Uterus (tissue), 4 donors: ENCODE data around the gene SMOC2. TPM values are rescaled to one million over a fixed set of nuclear protein-coding genes. Genes with fewer than 3 reads are reported as not detected.

Source experiments
- DNase-seq, 2 donors: peaks; one replicate each; pipeline ENCODE4 v3.0.0-alpha.2; 2019 to 2020
- H3K27ac ChIP-seq, 2 donors: fragments of 200-600 bp; sonication (generic); 1 replicate in 1 of 2; 2 replicates in 1 of 2; pipeline ENCODE4 v1.5.1; 2016 to 2018
- H3K27me3 ChIP-seq, 2 donors: fragments of 200-600 bp; sonication (generic); one replicate each; pipeline ENCODE4 v1.5.1; 2018 to 2019; ENCODE audit warnings: control low read depth in 1 of 2
- H3K36me3 ChIP-seq, 2 donors: fragments of 200-600 bp; sonication (generic); one replicate each; pipeline ENCODE4 v1.5.1; 2019; ENCODE audit warnings: control low read depth in 1 of 2
- H3K4me1 ChIP-seq, 2 donors: fragments of 200-600 bp; sonication (generic); one replicate each; pipeline ENCODE4 v1.5.1; 2018 to 2019; ENCODE audit warnings: control low read depth in 1 of 2
- H3K4me3 ChIP-seq, 2 donors: fragments of 200-600 bp; sonication (generic); 1 replicate in 1 of 2; 2 replicates in 1 of 2; pipeline ENCODE4 v1.5.1; 2018 to 2019; ENCODE audit warnings: mild to moderate bottlenecking in 1 of 2
- H3K9me3 ChIP-seq, 2 donors: fragments of 200-600 bp; sonication (generic); one replicate each; pipeline ENCODE4 v1.5.1; 2019; ENCODE audit warnings: control low read depth in 1 of 2
- CTCF ChIP-seq, 4 experiments: fragments of 200-600 bp in 2 of 4; fragments of 450-650 bp in 2 of 4; sonication (generic) in 2 of 4; IDR thresholded peaks; one replicate each; pipeline ENCODE4 v1.5.1; 2016 to 2019; ENCODE audit warnings: antibody characterized with exemption in 4 of 4, mild to moderate bottlenecking in 2 of 4, moderate library complexity in 1 of 4
- POLR2A ChIP-seq, 2 donors: fragments of 450-650 bp; IDR thresholded peaks; one replicate each; pipeline ENCODE4 v1.6.1; 2016; ENCODE audit warnings: antibody characterized with exemption in 2 of 2, mild to moderate bottlenecking in 1 of 2, moderate library complexity in 1 of 2
- intact Hi-C: fragments of 100-400 bp; cut with DNase I; formaldehyde crosslinking; loops from one replicate; pipeline ENCODE4 v1.15.1; 2023; ENCODE audit warnings: low total_unique reads
- total RNA-seq, 4 donors: library from RNA; depleted of rRNA in 3 of 4; stranded (reverse); fragments of >200 nt in 3 of 4; gene quantifications; one replicate each; pipeline versions ENCODE4 v1.1.0 to v1.2.4, GENCODE V29; 2014 to 2023
- donor health status: DM: yes; HTN: yes; CAD: no.

Gene SMOC2
- total RNA-seq, 4 donors from 2014 or later = 98.2 to 139 (median 121) TPM

GRCh38 chr6:168456907-168457652, 16.1 kb downstream of the SMOC2 start:
- no peak for TF ChIP-seq CTCF (IDR thresholded peaks at IDR 0.05)
- TF ChIP-seq POLR2A (IDR thresholded peaks at IDR 0.05) = no peak
- no peaks in the 10 kb centered on the region for H3K27me3 ChIP-seq

GRCh38 chr6:168457653-168457934, 16.6 kb downstream of the SMOC2 start:
- TF ChIP-seq POLR2A (IDR thresholded peaks at IDR 0.05) (no peak), CTCF (IDR thresholded peaks at IDR 0.05) (no peak)
- H3K27me3 ChIP-seq = no peaks in the 10 kb centered on the region
- no peaks in the 10 kb centered on the region for H3K36me3 ChIP-seq
- H3K9me3 ChIP-seq = no peaks in the 10 kb centered on the region
- no peak for DNase-seq
- intact Hi-C loops = no loop called here
- H3K4me3 ChIP-seq = no peak overlapping the region
- H3K4me1 ChIP-seq = no peaks in the 10 kb centered on the region
- H3K27ac ChIP-seq = peak overlapping the region in 1 of 2 donors; percentile 11

More at GRCh38 chr6:168456907-168457652, 16.1 kb downstream of the SMOC2 start:
- peak overlapping the region in 1 of 2 donors; percentile 15 for H3K27ac ChIP-seq
- intact Hi-C loops = no loop called here
- DNase-seq = no peak
- H3K9me3 ChIP-seq = no peaks in the 10 kb centered on the region
- no peaks in the 10 kb centered on the region for H3K36me3 ChIP-seq
- H3K4me3 ChIP-seq = no peak overlapping the region
- H3K4me1 ChIP-seq = no peaks in the 10 kb centered on the region

- Histone ChIP-seq H3K36me3 (no peaks in the 10 kb centered on the region), H3K4me3 (no peak overlapping the region), H3K27ac (peak overlapping the region in 1 of 2 donors; percentile 11), H3K27me3 (no peaks in the 10 kb centered on the region), H3K9me3 (no peaks in the 10 kb centered on the region), H3K4me1 (no peaks in the 10 kb centered on the region)
- intact Hi-C loops = no loop called here
- no peak for DNase-seq
- no peak for TF ChIP-seq POLR2A (IDR thresholded peaks at IDR 0.05)
- no peak for TF ChIP-seq CTCF (IDR thresholded peaks at IDR 0.05)
These were observed 17.1 kb downstream of the SMOC2 start for GRCh38 chr6:168458101-168458500.

- Histone ChIP-seq H3K9me3 (no peaks in the 10 kb centered on the region), H3K4me3 (no peak overlapping the region), H3K36me3 (no peaks in the 10 kb centered on the region), H3K27me3 (no peaks in the 10 kb centered on the region), H3K27ac (no peak overlapping the region), H3K4me1 (no peaks in the 10 kb centered on the region)
- intact Hi-C loops = no loop called here
- no peak for DNase-seq
- TF ChIP-seq POLR2A (IDR thresholded peaks at IDR 0.05) (no peak), CTCF (IDR thresholded peaks at IDR 0.05) (no peak)
These were observed 18.6 kb downstream of the SMOC2 start for GRCh38 chr6:168459572-168459971.

- Histone ChIP-seq H3K4me1 (no peaks in the 10 kb centered on the region), H3K27ac (peak overlapping the region; percentile 49 to 60), H3K9me3 (no peaks in the 10 kb centered on the region), H3K4me3 (no peak overlapping the region), H3K27me3 (no peaks in the 10 kb centered on the region), H3K36me3 (no peaks in the 10 kb centered on the region)
- no peak for TF ChIP-seq POLR2A (IDR thresholded peaks at IDR 0.05)
- no peak for TF ChIP-seq CTCF (IDR thresholded peaks at IDR 0.05)
- intact Hi-C loops = no loop called here
- DNase-seq = no peak
These were observed 21.4 kb downstream of the SMOC2 start for GRCh38 chr6:168462289-168462853.
